Ishikawa (cell line): ENCODE results near the gene MEIS1.

Experiments
- CEBPB ChIP-seq: IDR thresholded peaks from 2 replicates; pipeline ENCODE4 v1.6.1; 2012
- CREB1 ChIP-seq: IDR thresholded peaks from 2 replicates; pipeline ENCODE4 v1.6.1; 2012; ENCODE audit warnings: low read depth
- EGR1 ChIP-seq: IDR thresholded peaks from 2 replicates; pipeline ENCODE4 v1.6.1; 2012
- RAD21 ChIP-seq: IDR thresholded peaks from 2 replicates; pipeline ENCODE4 v1.6.1; 2012; ENCODE audit warnings: low read depth
- TAF1 ChIP-seq: IDR thresholded peaks from 2 replicates; pipeline ENCODE4 v1.6.1; 2012; ENCODE audit warnings: low read depth, mild to moderate bottlenecking
- TEAD4 ChIP-seq: IDR thresholded peaks from 2 replicates; pipeline ENCODE4 v1.6.1; 2012
- YY1 ChIP-seq: IDR thresholded peaks from 2 replicates; pipeline ENCODE4 v1.6.1; 2012; ENCODE audit warnings: low read depth
- TF ChIP-seq, protein P1 (sequence below): IDR thresholded peaks from 2 replicates; pipeline ENCODE4 v1.6.1; 2012
- TF ChIP-seq, protein P2 (sequence below): IDR thresholded peaks from 2 replicates; pipeline ENCODE4 v1.6.1; 2012

DNA sequence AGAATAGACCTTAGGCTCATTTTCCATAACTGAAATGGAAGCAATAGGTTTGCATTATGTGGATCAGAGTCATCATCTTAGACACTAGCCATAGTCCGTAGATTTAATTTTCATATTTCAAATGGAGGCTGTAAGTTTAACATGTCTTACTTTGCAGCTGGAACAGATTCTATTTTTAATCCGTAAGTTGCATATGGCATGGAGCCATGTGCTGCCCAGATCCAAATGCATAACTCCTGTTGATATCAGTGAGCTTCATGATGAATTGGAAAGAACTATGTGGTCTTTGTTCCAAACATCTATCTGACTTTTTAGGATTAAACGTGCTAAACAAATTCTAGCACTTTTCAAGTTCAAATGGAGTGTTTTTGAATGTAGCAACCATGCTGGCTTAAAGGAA, 43.4 kb downstream of the MEIS1 start:
- no peak for TF ChIP-seq CREB1
- TF ChIP-seq CEBPB: no peak
- TF ChIP-seq TAF1: no peak
- TF ChIP-seq, protein P1, sequence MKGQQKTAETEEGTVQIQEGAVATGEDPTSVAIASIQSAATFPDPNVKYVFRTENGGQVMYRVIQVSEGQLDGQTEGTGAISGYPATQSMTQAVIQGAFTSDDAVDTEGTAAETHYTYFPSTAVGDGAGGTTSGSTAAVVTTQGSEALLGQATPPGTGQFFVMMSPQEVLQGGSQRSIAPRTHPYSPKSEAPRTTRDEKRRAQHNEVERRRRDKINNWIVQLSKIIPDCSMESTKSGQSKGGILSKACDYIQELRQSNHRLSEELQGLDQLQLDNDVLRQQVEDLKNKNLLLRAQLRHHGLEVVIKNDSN: no peak
- TF ChIP-seq YY1: no peak
- TF ChIP-seq RAD21: no peak
- TF ChIP-seq, protein P2, sequence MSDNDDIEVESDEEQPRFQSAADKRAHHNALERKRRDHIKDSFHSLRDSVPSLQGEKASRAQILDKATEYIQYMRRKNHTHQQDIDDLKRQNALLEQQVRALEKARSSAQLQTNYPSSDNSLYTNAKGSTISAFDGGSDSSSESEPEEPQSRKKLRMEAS: no peak
- TF ChIP-seq EGR1: no peak
- TF ChIP-seq TEAD4: no peak
